ENCODE results near the gene SMPD3.

DNA sequence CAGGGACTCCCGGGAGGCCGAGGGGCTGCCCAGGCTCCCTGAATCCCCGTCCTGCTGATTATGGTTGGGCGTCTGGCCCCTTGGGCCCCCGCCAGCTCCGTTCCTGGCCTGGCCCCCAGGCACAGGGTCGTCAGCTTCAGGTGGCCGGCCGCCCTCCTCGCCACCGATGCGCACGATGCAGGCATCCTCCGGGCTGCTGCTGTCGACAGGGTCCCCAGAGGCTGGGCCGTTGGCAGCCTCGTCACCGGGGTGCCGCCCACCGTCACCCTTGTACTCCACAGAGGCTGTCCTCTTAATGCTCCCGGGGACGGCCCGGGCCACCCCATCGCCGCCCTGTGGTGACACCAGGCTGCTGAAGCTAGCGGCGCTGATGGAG is 77.0 kb downstream of the SMPD3 start:
- no peak for TF ChIP-seq POLR2A (IDR thresholded peaks at IDR 0.05; ENCODE audit: low read length)
- TF ChIP-seq, protein P1, sequence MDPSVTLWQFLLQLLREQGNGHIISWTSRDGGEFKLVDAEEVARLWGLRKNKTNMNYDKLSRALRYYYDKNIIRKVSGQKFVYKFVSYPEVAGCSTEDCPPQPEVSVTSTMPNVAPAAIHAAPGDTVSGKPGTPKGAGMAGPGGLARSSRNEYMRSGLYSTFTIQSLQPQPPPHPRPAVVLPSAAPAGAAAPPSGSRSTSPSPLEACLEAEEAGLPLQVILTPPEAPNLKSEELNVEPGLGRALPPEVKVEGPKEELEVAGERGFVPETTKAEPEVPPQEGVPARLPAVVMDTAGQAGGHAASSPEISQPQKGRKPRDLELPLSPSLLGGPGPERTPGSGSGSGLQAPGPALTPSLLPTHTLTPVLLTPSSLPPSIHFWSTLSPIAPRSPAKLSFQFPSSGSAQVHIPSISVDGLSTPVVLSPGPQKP (IDR thresholded peaks at IDR 0.05; ENCODE audit: low read depth, low read length), result no peak
- TF ChIP-seq JUN (IDR thresholded peaks at IDR 0.05), result no peak
- TF ChIP-seq, protein P2, sequence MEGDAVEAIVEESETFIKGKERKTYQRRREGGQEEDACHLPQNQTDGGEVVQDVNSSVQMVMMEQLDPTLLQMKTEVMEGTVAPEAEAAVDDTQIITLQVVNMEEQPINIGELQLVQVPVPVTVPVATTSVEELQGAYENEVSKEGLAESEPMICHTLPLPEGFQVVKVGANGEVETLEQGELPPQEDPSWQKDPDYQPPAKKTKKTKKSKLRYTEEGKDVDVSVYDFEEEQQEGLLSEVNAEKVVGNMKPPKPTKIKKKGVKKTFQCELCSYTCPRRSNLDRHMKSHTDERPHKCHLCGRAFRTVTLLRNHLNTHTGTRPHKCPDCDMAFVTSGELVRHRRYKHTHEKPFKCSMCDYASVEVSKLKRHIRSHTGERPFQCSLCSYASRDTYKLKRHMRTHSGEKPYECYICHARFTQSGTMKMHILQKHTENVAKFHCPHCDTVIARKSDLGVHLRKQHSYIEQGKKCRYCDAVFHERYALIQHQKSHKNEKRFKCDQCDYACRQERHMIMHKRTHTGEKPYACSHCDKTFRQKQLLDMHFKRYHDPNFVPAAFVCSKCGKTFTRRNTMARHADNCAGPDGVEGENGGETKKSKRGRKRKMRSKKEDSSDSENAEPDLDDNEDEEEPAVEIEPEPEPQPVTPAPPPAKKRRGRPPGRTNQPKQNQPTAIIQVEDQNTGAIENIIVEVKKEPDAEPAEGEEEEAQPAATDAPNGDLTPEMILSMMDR (IDR thresholded peaks at IDR 0.05), result no peak
- TF ChIP-seq RCOR1 (IDR thresholded peaks at IDR 0.05; ENCODE audit: low read depth, low read length), result no peak
- TF ChIP-seq, protein P3, sequence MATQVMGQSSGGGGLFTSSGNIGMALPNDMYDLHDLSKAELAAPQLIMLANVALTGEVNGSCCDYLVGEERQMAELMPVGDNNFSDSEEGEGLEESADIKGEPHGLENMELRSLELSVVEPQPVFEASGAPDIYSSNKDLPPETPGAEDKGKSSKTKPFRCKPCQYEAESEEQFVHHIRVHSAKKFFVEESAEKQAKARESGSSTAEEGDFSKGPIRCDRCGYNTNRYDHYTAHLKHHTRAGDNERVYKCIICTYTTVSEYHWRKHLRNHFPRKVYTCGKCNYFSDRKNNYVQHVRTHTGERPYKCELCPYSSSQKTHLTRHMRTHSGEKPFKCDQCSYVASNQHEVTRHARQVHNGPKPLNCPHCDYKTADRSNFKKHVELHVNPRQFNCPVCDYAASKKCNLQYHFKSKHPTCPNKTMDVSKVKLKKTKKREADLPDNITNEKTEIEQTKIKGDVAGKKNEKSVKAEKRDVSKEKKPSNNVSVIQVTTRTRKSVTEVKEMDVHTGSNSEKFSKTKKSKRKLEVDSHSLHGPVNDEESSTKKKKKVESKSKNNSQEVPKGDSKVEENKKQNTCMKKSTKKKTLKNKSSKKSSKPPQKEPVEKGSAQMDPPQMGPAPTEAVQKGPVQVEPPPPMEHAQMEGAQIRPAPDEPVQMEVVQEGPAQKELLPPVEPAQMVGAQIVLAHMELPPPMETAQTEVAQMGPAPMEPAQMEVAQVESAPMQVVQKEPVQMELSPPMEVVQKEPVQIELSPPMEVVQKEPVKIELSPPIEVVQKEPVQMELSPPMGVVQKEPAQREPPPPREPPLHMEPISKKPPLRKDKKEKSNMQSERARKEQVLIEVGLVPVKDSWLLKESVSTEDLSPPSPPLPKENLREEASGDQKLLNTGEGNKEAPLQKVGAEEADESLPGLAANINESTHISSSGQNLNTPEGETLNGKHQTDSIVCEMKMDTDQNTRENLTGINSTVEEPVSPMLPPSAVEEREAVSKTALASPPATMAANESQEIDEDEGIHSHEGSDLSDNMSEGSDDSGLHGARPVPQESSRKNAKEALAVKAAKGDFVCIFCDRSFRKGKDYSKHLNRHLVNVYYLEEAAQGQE (IDR thresholded peaks at IDR 0.05), result no peak
- TF ChIP-seq KDM1A (IDR thresholded peaks at IDR 0.05; ENCODE audit: low read depth), result no peak
- no peak for TF ChIP-seq PHF8 (IDR thresholded peaks at IDR 0.05; ENCODE audit: borderline replicate concordance, low read depth)
- no peak for TF ChIP-seq RARB (CRISPR knock-in tag; IDR thresholded peaks at IDR 0.05)
- no peak for TF ChIP-seq RAD21 (conservative IDR thresholded peaks at IDR 0.05 in 1 of 2, IDR thresholded peaks at IDR 0.05 in 1 of 2)
- no peak for TF ChIP-seq HDAC2 (IDR thresholded peaks at IDR 0.05)
